H9 (cell line): ENCODE measurements around the gene TCF4. TPM values are rescaled to one million over a fixed set of nuclear protein-coding genes. Genes with fewer than 3 reads are reported as not detected.
A peak's percentile ranks its signal among the peaks of the same experiment; 100 is the strongest.

Experiments used
- DNase-seq: peaks from one replicate; pipeline ENCODE4 v3.0.0-alpha.2; 2017
- H2AFZ ChIP-seq: one replicate; pipeline ENCODE4 v1.6.1; 2013; ENCODE audit warnings: mild to moderate bottlenecking, low read length, control low read depth, moderate library complexity
- H2AK5ac ChIP-seq: 2 replicates; pipeline ENCODE4 v1.6.1; 2013; ENCODE audit warnings: low read length, control low read depth, mixed read lengths; ENCODE audit not compliant: insufficient read length
- H2BK120ac ChIP-seq: one replicate; pipeline ENCODE4 v1.6.1; 2013; ENCODE audit warnings: low read depth, mild to moderate bottlenecking, low read length, control low read depth, inconsistent platforms; ENCODE audit not compliant: poor library complexity, severe bottlenecking
- H2BK12ac ChIP-seq: 2 replicates; pipeline ENCODE4 v1.6.1; 2013; ENCODE audit warnings: low read length, control low read depth, mixed read lengths, low read depth; ENCODE audit not compliant: insufficient read length
- H2BK15ac ChIP-seq: 2 replicates; pipeline ENCODE4 v1.6.1; 2013; ENCODE audit warnings: low read depth, low read length, control low read depth
- H2BK20ac ChIP-seq: one replicate; pipeline ENCODE4 v1.6.1; 2013; ENCODE audit warnings: low read depth, mild to moderate bottlenecking, low read length, control low read depth, inconsistent platforms; ENCODE audit not compliant: poor library complexity, severe bottlenecking
- H2BK5ac ChIP-seq: 2 replicates; pipeline ENCODE4 v1.6.1; 2013; ENCODE audit warnings: low read length, control low read depth, mixed read lengths; ENCODE audit not compliant: insufficient read length
- H3K14ac ChIP-seq: 2 replicates; pipeline ENCODE4 v1.6.1; 2013; ENCODE audit warnings: low read length, control low read depth; ENCODE audit not compliant: insufficient read depth
- H3K18ac ChIP-seq: 2 replicates; pipeline ENCODE4 v1.6.1; 2013; ENCODE audit warnings: low read depth, mild to moderate bottlenecking, mixed read lengths, low read length, control low read depth; ENCODE audit not compliant: insufficient read length
- H3K23ac ChIP-seq: 2 replicates; pipeline ENCODE4 v1.6.1; 2013; ENCODE audit warnings: low read length, control low read depth, mixed read lengths, low read depth; ENCODE audit not compliant: insufficient read length
- H3K23me2 ChIP-seq: 2 replicates; pipeline ENCODE4 v1.6.1; 2013; ENCODE audit warnings: low read depth, mild to moderate bottlenecking, mixed read lengths, low read length, control low read depth; ENCODE audit not compliant: insufficient read length, poor library complexity, severe bottlenecking
- H3K27ac ChIP-seq: 2 replicates; pipeline ENCODE4 v1.5.1; 2013; ENCODE audit warnings: low read length, control low read depth, mixed read lengths, low read depth; ENCODE audit not compliant: insufficient read length
- H3K27me3 ChIP-seq: 2 replicates; pipeline ENCODE4 v1.6.1; 2013; ENCODE audit warnings: low read length, control low read depth, inconsistent platforms; ENCODE audit not compliant: insufficient read depth
- H3K4ac ChIP-seq: 2 replicates; pipeline ENCODE4 v1.6.1; 2013; ENCODE audit warnings: low read depth, mild to moderate bottlenecking, control low read depth, inconsistent platforms, low read length, moderate library complexity
- H3K4me1 ChIP-seq: 2 replicates; pipeline ENCODE4 v1.6.1; 2013; ENCODE audit warnings: low read length, control low read depth, inconsistent platforms; ENCODE audit not compliant: insufficient read depth
- H3K4me2 ChIP-seq: 2 replicates; pipeline ENCODE4 v1.6.1; 2013; ENCODE audit warnings: low read length, control low read depth, mixed read lengths; ENCODE audit not compliant: insufficient read length, insufficient read depth
- H3K56ac ChIP-seq: 2 replicates; pipeline ENCODE4 v1.6.1; 2013; ENCODE audit warnings: low read depth, mild to moderate bottlenecking, mixed read lengths, low read length, control low read depth; ENCODE audit not compliant: insufficient read length
- H3K79me1 ChIP-seq: 2 replicates; pipeline ENCODE4 v1.6.1; 2013; ENCODE audit warnings: low read depth, mild to moderate bottlenecking, moderate library complexity, low read length, control low read depth, inconsistent platforms; ENCODE audit not compliant: insufficient read depth, poor library complexity, severe bottlenecking
- H3K79me2 ChIP-seq: 2 replicates; pipeline ENCODE4 v1.6.1; 2013; ENCODE audit warnings: low read length, control low read depth, inconsistent platforms; ENCODE audit not compliant: insufficient read depth
- H3K9ac ChIP-seq: 2 replicates; pipeline ENCODE4 v1.6.1; 2013; ENCODE audit warnings: low read length, control low read depth, mixed read lengths; ENCODE audit not compliant: insufficient read length; ENCODE audit errors: extremely low read depth
- H3K9me3 ChIP-seq: one replicate; pipeline ENCODE4 v1.6.1; 2013; ENCODE audit warnings: low read depth, low read length, inconsistent platforms; ENCODE audit not compliant: control insufficient read depth
- H3T11ph ChIP-seq: one replicate; pipeline ENCODE4 v1.6.1; 2013; ENCODE audit warnings: mild to moderate bottlenecking, low read length, control low read depth, inconsistent platforms
- H4K20me1 ChIP-seq: one replicate; pipeline ENCODE4 v1.6.1; 2013; ENCODE audit not compliant: control insufficient read depth, insufficient read length, insufficient read depth
- H4K5ac ChIP-seq: 2 replicates; pipeline ENCODE4 v1.6.1; 2013; ENCODE audit warnings: low read depth, mild to moderate bottlenecking, mixed read lengths, low read length, control low read depth; ENCODE audit not compliant: insufficient read length
- H4K8ac ChIP-seq: replicated peaks from 2 replicates; pipeline ENCODE4 v1.6.1; 2013; ENCODE audit warnings: low read length, control low read depth, mixed read lengths, low read depth; ENCODE audit not compliant: insufficient read length
- H4K91ac ChIP-seq: 2 replicates; pipeline ENCODE4 v1.6.1; 2013; ENCODE audit warnings: low read depth, mild to moderate bottlenecking, moderate library complexity, mixed read lengths, low read length, control low read depth; ENCODE audit not compliant: insufficient read length
- H3K27ac Mint-ChIP-seq, 3 experiments: 2 replicates in 2 of 3; 3 replicates in 1 of 3; pipeline ENCODE4 v1.8.0; 2020 to 2021; ENCODE audit warnings: mixed read lengths in 3 of 3, mild to moderate bottlenecking in 1 of 3, moderate library complexity in 1 of 3
- H3K27me3 Mint-ChIP-seq: 2 replicates; pipeline ENCODE4 v1.8.0; 2021; ENCODE audit warnings: low read depth, mild to moderate bottlenecking, moderate library complexity, mixed read lengths
- H3K36me3 Mint-ChIP-seq, 3 experiments: 2 replicates in 2 of 3; 3 replicates in 1 of 3; pipeline ENCODE4 v1.8.0; 2020 to 2021; ENCODE audit warnings: low read depth in 3 of 3, mixed read lengths in 3 of 3; ENCODE audit not compliant: insufficient read depth in 1 of 3
- H3K4me1 Mint-ChIP-seq, 2 experiments: 2 replicates each; pipeline ENCODE4 v1.8.0; 2020; ENCODE audit warnings: mixed read lengths in 2 of 2
- H3K4me3 Mint-ChIP-seq, 2 experiments: 2 replicates in 1 of 2; 3 replicates in 1 of 2; pipeline ENCODE4 v1.8.0; 2020 to 2021; ENCODE audit warnings: mild to moderate bottlenecking in 2 of 2, mixed read lengths in 2 of 2, moderate library complexity in 1 of 2
- H3K9me3 Mint-ChIP-seq, 2 experiments: 2 replicates in 1 of 2; 3 replicates in 1 of 2; pipeline ENCODE4 v1.8.0; 2020; ENCODE audit warnings: mild to moderate bottlenecking in 2 of 2, mixed read lengths in 2 of 2, moderate library complexity in 1 of 2
- WGBS: extraction: QIAGEN DNeasy Blood & Tissue Kit; methylation state at CpG from one replicate; pipeline ENCODE4 v1.1.7; 2013; ENCODE audit warnings: missing lambda C conversion rate, low lambda C conversion rate, mixed read lengths; ENCODE audit not compliant: insufficient read length; ENCODE audit errors: extremely low coverage; 5-methylcytosine and 5-hydroxymethylcytosine counted together
- total RNA-seq: library from RNA; stranded (reverse); gene quantifications from 2 replicates; pipeline ENCODE4 v1.2.1, GENCODE V29; 2021
- TF ChIP-seq, protein P1 (sequence below): fragments of 200-600 bp; sonication (generic); conservative IDR thresholded peaks from 3 replicates; pipeline ENCODE4 v1.8.0; 2021; ENCODE audit warnings: antibody characterized with exemption, mild to moderate bottlenecking

TCF4 gene
- total RNA-seq, 1 experiment from 2014 or later = 99.4 TPM

DNA sequence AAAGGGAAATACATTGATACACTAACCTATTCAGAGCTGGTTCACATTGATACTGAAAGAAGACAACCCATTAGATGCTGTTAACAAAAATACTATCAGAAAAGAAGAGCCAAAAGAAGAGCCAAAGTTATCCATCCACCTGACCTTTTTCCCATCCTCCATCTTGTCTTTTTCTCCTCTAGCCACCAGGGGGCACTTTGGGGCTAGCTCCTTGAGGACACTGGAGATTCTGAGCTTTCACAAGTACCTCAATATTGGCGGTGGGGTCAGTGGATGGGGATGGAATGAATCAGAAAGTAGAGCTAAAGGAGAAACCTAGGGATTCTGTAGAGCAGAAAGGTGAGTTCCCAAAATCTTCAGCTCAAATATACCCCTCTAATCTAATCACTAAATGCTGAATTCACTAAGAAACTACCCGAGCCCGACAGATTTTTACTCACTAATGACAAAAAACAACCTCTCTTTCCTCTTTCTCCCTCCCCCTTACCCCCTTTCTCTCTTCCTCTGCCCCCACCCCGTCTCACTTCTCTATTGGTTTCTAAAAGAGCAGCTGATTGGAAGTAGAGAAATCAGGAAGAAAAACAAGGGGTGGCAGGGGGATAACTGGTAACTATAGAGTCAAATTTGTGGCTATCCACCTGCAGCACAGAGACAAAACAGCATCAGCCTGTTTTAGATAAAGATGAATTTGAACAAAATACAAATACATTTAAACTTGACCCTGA is 203.3 kb downstream of the TCF4 start:
- peaks cover 3% of the 10 kb centered on the region; the same call in 1 of the 2 replicates for H3K79me2 ChIP-seq
- H3K4me2 ChIP-seq = no peak overlapping the region
- H3K4ac ChIP-seq = no peak overlapping the region
- no peaks in the 10 kb centered on the region for H3K27me3 ChIP-seq
- H4K5ac ChIP-seq = no peak overlapping the region
- no peak overlapping the region for H2BK12ac ChIP-seq
- H2BK15ac ChIP-seq = no peak overlapping the region
- H2AK5ac ChIP-seq = no peak overlapping the region
- H3K36me3 Mint-ChIP-seq = peaks cover 26 to 40% (median 29%) of the 10 kb centered on the region in 3 experiments
- peaks cover 21 to 27% of the 10 kb centered on the region in 2 experiments for H3K4me1 Mint-ChIP-seq
- H3K27me3 Mint-ChIP-seq = no peaks in the 10 kb centered on the region
- no peaks in the 10 kb centered on the region for H3K9me3 ChIP-seq
- no peak overlapping the region for H2BK20ac ChIP-seq
- DNase-seq = peak; percentile 54
- H3K9me3 Mint-ChIP-seq = peaks cover 18 to 20% of the 10 kb centered on the region in 2 experiments
- peaks cover 6% of the 10 kb centered on the region for H3K79me1 ChIP-seq
- no peak overlapping the region for H3K9ac ChIP-seq
- H3K23ac ChIP-seq = no peak overlapping the region
- H4K91ac ChIP-seq = no peak overlapping the region
- H2BK5ac ChIP-seq = no peak overlapping the region
- no peak overlapping the region for H2AFZ ChIP-seq
- H3T11ph ChIP-seq = no peak overlapping the region
- TF ChIP-seq, protein P1, sequence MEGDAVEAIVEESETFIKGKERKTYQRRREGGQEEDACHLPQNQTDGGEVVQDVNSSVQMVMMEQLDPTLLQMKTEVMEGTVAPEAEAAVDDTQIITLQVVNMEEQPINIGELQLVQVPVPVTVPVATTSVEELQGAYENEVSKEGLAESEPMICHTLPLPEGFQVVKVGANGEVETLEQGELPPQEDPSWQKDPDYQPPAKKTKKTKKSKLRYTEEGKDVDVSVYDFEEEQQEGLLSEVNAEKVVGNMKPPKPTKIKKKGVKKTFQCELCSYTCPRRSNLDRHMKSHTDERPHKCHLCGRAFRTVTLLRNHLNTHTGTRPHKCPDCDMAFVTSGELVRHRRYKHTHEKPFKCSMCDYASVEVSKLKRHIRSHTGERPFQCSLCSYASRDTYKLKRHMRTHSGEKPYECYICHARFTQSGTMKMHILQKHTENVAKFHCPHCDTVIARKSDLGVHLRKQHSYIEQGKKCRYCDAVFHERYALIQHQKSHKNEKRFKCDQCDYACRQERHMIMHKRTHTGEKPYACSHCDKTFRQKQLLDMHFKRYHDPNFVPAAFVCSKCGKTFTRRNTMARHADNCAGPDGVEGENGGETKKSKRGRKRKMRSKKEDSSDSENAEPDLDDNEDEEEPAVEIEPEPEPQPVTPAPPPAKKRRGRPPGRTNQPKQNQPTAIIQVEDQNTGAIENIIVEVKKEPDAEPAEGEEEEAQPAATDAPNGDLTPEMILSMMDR = peak; percentile 86
- H3K14ac ChIP-seq = no peak overlapping the region
- no peak overlapping the region for H3K18ac ChIP-seq
- H3K27ac ChIP-seq = no peak overlapping the region
- H3K27ac Mint-ChIP-seq = peak overlapping the region in 1 of 3 experiments; percentile 67; a peak in 3 of 7 replicates
- no peaks in the 10 kb centered on the region for H3K23me2 ChIP-seq
- H3K4me3 Mint-ChIP-seq = no peak overlapping the region
- H4K8ac ChIP-seq = no peak overlapping the region
- H3K56ac ChIP-seq = no peak overlapping the region
- 100% methylated on average over 2 of the region's 4 CpGs for WGBS
- H3K4me1 ChIP-seq = no peaks in the 10 kb centered on the region
- H2BK120ac ChIP-seq = no peak overlapping the region
- no peaks in the 10 kb centered on the region for H4K20me1 ChIP-seq
